Measurements from ENCODE around the gene RIGI.

GRCh38 chr9:32525709-32526030 is 326 bp downstream of the RIGI start:
- TF ChIP-seq CTCF (IDR thresholded peaks at IDR 0.05) (no peak), POLR2A (IDR thresholded peaks at IDR 0.05) (no peak)

All from uterus (tissue), 2 donors.